Suppressor macrophage treated with lipopolysaccharide for 1 hour (primary cell): ENCODE results near the gene BCAP31.

Experiments
- DNase-seq, 3 donors: peaks; one replicate each; pipeline ENCODE4 v3.0.0-alpha.2; 2020 to 2022

Gene BCAP31

DNA sequence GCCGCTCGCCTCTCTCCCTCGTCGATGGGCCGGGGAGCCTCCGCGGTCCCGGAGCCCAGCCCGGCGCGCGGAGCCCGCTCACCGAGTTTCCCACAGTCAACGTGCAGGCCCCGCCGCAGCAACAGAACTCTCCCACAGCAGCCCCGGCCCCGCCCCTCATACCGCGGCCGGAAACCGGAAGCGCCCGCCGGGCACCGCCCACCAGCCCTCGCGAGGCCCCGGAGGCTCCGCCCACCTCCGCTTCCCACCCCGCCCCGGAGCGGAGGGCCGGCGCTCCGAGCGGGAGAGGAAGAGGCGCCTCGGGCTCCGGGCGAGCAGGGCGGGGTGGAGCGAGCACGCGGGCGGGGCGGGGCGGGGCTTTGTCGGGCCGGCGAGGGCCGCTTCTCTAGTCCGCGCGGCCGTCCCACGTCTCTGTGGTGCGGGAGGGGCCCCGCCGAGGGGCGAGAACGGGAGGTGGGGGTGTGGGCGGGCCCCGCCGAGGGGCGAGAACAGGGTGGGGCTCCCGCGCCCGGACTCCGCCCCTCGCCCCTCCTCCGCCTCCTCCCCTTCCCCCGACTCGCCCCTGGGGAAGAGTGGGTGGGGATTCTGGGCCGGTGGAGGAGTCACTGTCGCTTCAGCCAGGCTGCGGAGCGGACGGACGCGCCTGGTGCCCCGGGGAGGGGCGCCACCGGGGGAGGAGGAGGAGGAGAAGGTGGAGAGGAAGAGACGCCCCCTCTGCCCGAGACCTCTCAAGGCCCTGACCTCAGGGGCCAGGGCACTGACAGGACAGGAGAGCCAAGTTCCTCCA lies at the start of gene BCAP31, which contains the start of gene ABCD1:
Gene BCAP31 (minus strand): TSS at position 136 of the 787 bp plus-strand sequence. CDS start 1,143 bp downstream, outside the sequence.
Gene ABCD1 (plus strand): TSS at position 605 of the 787 bp plus-strand sequence. CDS start 411 bp downstream, outside the sequence.
- peak; percentile 90 to 97 (median 94) for DNase-seq

DNA sequence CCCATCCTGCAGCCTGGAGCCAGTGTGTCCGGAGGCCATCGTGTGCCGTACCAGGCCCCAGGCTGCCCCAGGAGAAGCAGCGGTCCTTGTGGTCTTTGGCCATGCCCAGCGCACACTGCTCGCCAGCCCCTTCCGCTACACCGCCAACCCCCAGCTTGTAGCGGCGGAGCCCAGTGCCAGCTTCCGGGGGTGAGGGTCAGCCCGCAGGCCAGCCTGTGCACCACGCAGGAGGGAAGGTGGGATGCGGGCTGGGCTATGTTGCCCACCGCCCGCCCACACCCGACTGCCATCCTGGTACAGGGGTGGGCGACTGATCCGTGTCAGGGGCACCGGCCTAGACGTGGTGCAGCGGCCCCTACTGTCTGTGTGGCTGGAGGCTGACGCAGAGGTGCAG lies 49.0 kb upstream of the BCAP31 start:
- no peak for DNase-seq

DNA sequence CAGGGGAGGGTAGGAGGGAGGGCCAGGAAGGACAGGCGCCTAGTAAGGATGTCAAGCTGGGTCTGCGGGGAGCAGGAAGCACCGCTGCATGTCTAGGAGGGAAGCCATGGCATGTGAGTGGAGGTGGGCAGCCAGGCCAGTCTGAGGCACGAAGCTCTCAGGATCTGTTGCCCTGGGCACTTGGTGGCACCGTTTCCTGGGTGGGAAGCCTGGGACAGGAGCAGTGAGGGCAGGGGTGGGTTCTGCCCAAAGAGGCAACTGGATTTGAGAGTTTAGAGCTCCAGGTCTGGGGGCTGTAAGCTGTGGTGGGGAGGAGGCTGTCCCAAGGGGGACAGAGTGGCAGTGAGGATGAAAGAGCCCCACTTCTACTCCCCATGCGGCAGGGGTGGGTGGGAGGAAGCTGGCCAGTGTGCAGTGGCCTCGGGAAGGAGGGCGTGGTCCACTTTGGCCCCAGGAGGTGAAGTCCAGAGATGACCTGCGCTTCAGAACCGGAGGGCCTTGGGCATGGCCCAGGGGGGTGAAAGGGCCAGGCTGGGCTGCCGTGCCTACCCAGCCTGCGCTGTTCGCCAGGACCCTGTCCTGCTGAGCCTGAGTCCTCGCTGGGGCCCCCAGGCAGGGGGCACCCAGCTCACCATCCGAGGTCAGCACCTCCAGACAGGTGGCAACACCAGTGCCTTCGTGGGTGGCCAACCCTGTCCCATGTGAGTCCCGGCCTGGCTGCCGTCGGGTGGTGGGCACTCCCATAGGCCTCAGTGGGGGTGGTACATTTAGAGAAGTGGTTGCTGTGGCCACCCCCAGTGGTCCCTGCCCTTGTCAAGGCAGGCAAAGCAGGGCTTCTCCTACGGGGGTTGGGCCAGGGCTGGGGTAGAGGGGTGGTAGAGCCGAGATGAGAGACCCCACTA lies 48.4 kb upstream of the BCAP31 start:
- no peak for DNase-seq

DNA sequence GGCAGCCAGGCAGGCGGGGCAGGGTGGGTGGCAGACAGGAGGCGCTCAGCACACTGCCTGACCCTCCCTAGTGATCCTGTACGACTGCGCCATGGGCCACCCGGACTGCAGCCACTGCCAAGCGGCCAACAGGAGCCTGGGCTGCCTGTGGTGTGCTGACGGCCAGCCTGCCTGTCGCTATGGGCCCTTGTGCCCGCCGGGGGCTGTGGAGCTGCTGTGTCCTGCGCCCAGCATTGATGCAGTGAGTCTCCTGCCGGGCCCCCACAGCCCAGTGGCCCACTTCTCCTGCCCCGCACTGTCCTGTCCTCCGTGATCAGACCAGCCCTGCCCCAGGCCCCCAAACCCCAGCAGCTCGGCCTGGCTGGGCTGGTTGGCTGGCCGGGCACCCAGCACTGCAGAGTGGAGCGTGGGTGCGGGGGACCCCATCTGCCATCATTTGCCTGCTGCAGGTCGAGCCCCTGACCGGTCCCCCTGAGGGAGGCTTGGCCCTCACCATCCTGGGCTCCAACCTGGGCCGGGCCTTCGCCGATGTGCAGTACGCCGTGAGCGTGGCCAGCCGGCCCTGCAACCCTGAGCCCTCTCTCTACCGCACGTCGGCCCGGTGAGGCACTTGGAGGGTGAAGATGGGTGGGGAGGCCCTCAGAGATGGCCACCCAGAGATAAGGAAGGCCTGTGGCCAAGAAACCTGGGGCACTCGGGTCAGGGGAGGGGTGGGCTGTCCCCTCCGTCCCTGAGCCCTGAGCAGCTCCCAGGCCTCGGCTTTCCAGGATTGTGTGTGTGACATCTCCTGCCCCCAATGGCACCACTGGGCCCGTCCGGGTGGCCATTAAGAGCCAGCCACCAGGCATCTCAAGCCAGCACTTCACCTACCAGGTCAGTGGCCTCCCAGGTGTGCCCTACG lies 47.5 kb upstream of the BCAP31 start:
- no peak for DNase-seq

DNA sequence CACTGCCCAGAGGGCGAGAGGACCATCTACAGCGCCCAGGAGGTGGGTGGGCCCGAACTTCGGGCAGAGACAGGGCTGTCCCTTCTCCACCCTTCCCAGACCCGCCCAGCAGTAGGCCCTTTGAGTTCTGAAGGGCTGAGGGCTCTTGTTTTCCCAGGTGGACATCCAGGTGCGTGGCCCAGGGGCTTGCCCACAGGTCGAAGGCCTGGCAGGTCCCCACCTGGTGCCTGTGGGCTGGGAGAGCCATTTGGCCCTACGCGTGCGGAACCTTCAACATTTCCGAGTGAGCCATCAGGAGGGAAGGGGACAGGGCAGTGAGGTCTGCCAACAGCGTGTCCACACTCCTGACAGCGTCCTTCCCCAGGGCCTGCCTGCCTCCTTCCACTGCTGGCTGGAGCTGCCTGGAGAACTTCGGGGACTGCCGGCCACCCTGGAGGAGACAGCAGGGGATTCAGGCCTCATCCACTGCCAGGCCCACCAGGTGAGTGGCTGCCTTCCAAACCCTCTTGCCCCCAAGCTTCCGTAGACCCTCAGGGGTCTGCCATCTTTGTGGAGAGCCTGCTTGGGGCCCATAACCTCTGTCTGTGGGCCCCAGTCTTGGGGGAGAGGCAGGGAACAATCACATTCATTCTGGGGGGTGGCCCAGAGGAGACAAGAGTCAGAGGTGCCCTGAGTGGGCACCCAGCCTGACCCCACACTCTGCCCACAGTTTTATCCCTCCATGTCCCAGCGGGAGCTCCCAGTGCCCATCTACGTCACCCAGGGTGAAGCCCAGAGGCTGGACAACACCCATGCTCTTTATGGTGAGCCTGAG lies 46.6 kb upstream of the BCAP31 start:
- DNase-seq = no peak

DNA sequence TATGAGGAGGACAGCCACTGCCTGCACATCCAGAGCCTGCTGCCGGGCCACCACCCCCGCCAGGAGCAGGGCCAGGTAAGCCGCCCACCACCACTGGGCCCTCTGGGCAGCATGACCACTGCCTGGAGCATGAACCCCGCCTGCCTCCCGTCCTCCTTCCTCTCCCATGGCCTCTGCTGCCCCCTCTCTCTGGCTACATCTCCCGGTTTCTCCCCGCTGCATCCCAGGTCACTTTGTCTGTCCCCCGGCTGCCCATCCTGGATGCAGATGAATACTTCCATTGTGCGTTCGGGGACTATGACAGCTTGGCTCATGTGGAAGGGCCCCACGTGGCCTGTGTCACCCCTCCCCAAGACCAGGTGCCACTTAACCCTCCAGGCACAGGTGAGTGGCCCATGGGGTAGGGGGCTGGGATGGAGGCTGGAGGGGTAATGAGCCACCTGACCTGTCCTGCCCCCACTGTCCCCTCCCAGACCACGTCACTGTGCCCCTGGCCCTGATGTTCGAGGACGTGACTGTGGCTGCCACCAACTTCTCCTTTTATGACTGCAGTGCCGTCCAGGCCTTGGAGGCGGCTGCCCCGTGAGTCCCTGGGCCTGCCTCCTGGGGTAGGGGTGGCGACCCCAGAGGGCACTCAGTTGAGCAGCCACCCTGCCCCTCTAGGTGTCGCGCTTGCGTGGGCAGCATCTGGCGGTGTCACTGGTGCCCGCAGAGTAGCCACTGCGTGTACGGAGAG lies 45.8 kb upstream of the BCAP31 start:
- no peak for DNase-seq

DNA sequence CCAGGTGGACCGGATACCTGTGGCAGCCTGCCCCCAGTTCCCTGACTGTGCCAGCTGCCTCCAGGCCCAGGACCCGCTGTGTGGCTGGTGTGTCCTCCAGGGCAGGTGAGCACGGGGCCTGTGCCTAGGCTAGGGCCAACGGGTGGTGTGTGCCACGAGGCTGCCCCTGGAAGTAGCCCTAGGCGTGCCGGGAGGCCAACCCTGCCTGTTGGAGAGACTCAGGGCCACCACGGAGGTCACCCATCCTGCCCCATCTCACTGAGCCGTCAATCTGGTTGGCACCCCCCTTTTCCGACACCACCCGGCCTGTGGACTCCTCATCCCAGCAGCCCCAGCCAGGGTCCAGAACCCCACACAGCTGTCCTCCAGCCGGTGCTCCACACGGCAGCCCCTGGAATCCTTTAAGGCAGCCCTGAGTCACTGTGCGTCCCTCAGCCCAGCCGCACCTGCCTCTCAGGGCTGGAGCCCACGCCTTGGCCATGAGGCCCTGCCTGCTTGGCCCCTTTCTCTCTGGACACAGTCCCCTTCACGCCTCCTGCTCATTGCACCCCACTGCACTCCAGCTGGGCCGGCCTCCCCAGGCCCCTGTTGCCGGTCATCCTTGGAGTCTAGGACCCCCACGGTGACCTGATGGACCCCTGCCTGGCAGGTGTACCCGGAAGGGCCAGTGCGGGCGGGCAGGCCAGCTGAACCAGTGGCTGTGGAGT lies 45.1 kb upstream of the BCAP31 start:
- DNase-seq = no peak

DNA sequence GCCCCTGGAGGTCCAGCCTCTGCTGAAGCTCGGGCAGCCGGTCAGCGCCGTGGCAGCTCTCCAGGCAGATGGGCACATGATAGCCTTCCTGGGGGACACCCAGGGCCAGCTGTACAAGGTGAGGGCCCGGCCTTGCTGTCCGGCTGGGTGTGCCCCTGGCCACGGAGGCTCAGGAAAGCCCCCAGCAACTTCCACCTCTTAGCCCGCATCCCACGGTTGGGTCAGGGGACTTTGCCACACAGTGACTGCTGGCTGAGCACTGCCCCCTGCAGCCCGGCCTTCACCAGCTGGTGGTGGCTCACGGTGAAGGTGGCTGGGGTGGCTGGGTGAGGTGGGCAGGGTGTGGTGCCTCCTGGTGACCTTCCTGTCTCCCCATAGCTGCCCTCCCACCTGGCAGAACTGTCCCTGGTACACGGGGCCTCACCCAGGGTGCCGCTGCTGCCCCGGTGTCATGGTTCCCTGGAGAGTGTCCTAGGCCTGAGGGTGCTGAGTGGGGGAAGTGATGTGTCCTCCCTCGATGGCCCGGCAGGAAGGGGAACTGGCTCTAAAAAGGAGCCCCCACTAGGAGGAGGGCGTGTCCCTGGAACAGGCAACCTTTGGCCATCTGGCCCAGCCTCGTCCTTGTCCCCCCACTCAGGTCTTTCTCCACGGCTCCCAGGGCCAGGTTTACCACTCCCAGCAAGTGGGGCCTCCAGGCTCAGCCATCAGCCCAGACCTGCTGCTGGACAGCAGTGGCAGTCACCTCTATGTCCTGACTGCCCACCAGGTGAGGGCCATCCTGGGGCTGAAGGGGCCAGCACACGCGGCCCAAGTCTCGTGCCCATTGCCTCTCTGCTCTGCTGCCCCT lies 44.3 kb upstream of the BCAP31 start:
- DNase-seq = no peak

DNA sequence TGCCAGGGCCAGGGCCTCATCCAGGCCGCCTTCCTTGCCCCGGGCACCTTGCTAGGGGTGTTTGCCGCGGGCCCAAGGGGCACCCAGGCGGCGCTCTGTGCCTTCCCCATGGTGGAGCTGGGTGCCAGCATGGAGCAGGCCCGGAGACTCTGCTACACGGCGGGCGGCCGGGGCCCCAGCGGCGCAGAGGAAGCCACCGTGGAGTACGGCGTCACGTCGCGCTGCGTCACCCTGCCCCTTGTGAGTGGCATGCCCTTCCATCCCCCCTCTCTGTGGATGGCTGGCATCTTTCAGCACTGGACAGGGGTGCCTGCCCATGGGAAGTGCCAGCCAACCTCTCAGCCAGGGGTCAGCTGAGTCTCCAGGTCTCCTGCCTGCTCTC lies 43.5 kb upstream of the BCAP31 start:
- no peak for DNase-seq

DNA sequence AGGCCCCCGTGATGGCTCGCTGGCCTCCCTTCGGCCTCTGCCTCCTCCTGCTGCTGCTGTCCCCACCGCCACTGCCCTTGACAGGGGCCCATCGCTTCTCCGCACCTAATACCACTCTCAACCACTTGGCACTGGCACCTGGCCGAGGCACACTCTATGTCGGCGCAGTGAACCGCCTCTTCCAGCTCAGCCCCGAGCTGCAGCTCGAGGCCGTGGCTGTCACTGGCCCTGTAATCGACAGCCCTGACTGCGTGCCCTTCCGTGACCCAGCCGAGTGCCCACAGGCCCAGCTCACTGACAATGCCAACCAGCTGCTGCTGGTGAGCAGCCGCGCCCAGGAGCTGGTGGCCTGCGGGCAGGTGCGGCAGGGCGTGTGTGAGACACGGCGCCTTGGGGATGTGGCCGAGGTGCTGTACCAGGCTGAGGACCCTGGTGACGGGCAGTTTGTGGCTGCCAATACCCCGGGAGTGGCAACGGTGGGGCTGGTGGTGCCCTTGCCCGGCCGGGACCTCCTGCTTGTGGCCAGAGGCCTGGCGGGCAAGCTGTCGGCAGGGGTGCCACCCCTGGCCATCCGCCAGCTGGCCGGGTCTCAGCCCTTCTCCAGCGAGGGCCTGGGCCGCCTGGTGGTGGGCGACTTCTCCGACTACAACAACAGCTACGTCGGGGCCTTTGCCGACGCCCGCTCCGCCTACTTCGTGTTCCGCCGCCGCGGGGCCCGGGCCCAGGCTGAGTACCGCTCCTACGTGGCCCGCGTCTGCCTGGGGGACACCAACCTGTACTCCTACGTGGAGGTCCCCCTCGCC lies 42.9 kb upstream of the BCAP31 start:
- no peak for DNase-seq

DNA sequence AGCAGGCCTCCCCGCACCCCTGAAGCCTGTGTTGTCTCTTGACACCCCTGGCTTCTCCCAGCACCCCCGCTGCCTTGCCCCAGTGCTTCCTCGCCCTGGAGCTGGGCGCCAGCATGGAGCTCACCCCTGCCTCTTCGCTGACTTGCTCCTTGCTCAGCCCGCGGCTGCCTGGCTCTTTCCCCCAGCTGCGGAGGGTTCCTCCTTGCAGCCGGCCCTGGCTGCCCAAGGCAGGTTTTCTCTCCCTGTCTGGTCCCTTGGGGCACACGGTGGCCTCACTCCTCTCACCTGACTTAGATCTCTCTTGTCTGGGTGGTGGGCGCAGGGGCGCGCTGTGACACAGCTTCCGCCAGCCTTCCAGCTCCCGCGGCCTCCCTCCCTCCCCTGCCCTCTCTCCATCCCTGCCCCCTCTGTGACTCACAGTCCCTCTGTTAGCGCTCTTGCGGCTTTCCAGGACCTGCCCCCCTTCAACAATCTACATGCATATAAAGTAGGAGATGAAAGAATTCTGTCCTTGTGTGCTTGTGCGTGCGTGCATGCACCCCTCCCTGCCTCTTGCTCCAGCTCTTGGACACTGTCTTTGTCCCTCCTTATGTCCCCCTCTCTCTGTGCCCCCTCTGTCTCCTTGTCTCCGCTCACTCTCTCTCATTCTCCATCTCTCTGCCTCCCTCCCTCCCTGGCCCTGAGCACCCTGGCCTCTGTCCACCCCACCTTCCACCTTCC lies 42.1 kb upstream of the BCAP31 start:
- DNase-seq = peak; percentile 62 to 69 (median 63)

DNA sequence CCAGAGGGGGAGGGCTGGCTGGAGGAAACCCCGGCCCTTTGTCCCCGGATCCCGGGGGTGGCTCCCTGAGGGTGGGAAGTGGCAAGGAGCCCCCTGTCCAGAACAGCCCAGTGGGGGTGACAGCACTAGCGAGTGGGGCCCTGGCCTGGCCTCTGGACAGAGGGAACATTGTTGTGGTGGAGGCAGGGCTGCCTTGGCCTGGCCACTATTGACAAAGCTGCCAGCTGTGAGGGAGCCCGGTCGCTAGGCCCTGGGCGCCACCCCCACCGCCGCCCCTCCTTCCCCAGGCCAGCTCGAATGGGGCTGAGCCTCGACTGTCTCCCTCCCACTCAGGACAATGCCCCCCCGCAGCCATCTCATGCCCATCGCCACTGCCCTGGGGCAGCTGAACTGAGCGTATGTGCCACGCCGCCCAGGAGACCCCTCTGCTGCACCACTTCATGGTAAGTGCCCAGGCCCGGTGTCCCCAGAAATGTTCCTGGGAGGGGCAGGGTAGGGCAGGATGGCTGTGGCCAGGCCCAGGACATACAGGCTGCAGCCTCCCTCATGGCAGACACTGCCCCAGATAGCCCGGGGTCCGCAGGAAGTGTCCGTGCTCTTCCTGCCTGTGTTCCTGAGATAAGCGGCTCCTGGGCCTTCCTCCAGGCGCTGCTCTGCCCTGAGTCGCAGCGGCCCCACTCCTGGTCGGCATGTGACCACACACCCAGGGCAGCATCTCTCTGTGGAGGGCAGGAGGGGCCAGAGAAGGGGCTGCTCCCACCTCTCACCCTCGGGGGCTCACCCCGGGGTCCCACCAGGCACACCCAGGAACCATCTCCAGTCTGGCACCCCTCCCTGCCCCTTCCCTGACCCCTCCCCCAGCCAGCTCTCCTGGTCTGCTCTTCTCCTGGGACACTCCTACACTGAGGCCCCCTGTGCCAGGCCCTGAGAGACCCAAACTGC lies 41.2 kb upstream of the BCAP31 start:
- DNase-seq = no peak

DNA sequence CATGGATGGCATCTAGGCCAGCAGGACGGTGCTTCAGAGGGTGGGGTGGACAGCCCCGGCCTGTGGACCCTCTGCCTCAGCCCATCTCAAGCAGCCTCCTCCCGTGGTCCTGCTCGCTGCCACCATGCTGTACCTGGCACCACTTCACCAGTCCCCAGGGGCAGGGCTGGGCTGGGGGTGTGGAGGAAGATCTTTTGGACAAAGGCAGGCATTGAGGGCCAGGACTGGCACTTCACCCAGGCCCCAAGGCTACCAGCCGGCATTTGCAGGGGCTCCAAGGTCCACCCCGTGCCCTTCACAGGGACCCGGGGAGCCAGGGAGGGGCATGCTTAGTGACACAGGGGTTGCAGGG lies 40.6 kb upstream of the BCAP31 start:
- no peak for DNase-seq

DNA sequence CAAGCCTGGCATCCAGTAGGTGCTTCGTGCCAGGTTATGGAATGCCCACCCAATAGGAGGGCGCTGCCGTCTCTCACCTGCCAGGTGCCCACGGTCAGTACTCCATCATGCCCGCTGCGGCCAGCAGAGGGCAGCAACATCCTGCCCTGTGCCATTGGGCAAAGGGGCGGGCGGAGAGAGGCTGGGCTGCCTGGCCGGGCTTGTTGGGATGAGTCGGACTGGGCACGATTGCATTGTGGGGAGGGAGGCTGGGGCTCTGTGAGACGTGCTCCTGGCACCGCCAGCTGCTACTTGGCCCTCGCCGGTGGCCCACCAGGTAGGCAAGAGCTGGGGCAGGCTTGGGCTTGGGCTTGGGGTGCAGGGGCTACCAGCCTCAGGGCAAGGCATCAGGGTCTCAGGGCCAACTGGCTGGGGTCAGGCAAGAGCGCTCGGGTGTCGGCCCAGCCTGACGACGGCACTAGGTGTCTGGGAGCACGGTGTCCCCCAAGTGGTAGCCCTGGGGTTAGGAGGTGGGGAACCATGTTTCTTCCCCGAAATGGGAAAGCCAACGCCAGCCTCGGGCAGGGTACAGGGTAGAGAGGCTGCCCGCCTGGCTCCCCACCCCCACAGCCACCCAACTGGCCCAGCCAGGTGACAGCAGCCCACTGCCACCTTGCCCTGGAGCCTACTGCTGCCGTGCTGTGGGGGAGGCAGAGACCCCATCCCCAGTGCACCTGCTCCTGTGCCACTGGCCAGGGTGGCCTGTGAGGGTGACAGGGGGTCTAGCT lies 40.0 kb upstream of the BCAP31 start, which contains the start of gene PLXNB3:
Gene PLXNB3 (plus strand): TSS at position 261 of the 767 bp plus-strand sequence. CDS start 1,287 bp downstream, outside the sequence.
- DNase-seq = peak; percentile 76 to 87 (median 83)

DNA sequence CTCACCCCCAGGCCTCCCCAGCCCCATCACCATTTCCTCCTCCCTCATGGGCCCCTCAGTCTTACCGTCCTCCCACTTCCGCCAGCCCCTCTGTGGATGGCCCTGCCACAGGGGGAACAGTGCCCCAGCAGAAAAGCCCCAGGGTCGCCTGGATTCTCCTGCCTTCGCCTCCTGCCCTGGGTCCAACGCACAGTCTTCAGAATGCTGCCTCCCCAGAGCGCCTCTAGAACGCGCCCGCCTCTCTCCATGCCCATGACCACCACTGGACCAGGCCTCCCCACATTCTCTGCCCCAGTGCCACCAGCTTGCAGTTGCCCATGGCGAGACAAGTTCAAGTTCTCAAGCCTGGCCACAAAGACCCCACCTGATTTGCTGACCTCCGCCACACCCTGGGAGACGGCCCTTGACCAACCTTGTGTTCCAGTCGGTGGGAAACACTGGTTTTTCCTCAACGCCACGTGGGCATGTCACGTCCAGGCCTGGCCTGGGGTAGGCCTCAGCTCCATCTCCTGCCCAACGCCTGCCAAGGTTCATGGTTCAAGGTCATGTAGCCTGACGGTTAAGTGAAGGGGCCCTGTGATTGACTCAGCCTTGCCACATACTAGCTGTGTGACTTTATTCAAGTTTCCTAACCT lies 39.2 kb upstream of the BCAP31 start:
- DNase-seq = no peak
